ENCODE results near the gene KIZ. TPM values are rescaled to one million over a fixed set of nuclear protein-coding genes. Genes with fewer than 3 reads are reported as not detected.

The KIZ gene
- total RNA-seq, 1 experiment from 2014 or later: 17.6 TPM

- TF ChIP-seq CEBPB (IDR thresholded peaks at IDR 0.05; ENCODE audit: low read depth) (no peak), SRF (IDR thresholded peaks at IDR 0.05; ENCODE audit: low read depth) (no peak), POLR2A (IDR thresholded peaks at IDR 0.05; ENCODE audit: borderline replicate concordance, extremely low read depth, insufficient read depth, insufficient read length) (no peak), CTCF (IDR thresholded peaks at IDR 0.05 in 2 of 3, conservative IDR thresholded peaks at IDR 0.05 in 1 of 3; ENCODE audit: borderline replicate concordance in 1 of 3, insufficient read depth in 1 of 3, low read depth in 2 of 3, low read length in 2 of 3) (no peak)
Measured at GRCh38 chr20:21291026-21291425, 165.1 kb downstream of the KIZ start (continued).

- ChIA-PET POLR2A (no interaction called here), RAD21 (ENCODE audit: low non-redundant PET in 1 of 2, low total read pairs in 2 of 2, uncharacterized antibody in 2 of 2, unreplicated experiment in 2 of 2) (no interaction called here), CTCF (no interaction called here)
- Histone ChIP-seq H3K9me3 (ENCODE audit: control insufficient read depth in 1 of 2, insufficient read depth in 1 of 2, low read depth in 1 of 2, low read length in 2 of 2) (no peaks in the 10 kb centered on the region), H4K20me1 (ENCODE audit: insufficient read depth) (no peaks in the 10 kb centered on the region), H3K4me1 (ENCODE audit: control insufficient read depth in 1 of 2, insufficient read depth in 2 of 2, low read length in 2 of 2) (peaks cover 0 to 5% of the 10 kb centered on the region in 2 experiments; a peak in 1 of 4 replicates), H3K27me3 (ENCODE audit: insufficient read depth, low read length) (no peaks in the 10 kb centered on the region), H2AFZ (ENCODE audit: low read depth, low read length, poor library complexity, severe bottlenecking) (no peak overlapping the region), H3K79me2 (ENCODE audit: insufficient read depth, low read length) (no peaks in the 10 kb centered on the region), H3K4me3 (replicated peaks in 1 of 2; ENCODE audit: low read depth in 1 of 2, low read length in 2 of 2) (no peak overlapping the region), H3K4me2 (ENCODE audit: low read length) (no peak overlapping the region), H3K9ac (ENCODE audit: low read length) (no peak overlapping the region), H3K9me2 (ENCODE audit: insufficient read depth) (no peaks in the 10 kb centered on the region), H3K36me3 (ENCODE audit: control insufficient read depth in 1 of 2, insufficient read depth in 2 of 2, low read length in 2 of 2) (no peaks in the 10 kb centered on the region), H3K27ac (ENCODE audit: low read depth, low read length) (no peak overlapping the region)
- TF ChIP-seq YY1 (IDR thresholded peaks at IDR 0.05; ENCODE audit: extremely low read depth, insufficient replicate concordance, low read depth, low read length) (no peak), EGR1 (IDR thresholded peaks at IDR 0.05; ENCODE audit: low read depth) (no peak), SP1 (IDR thresholded peaks at IDR 0.05; ENCODE audit: low read depth) (no peak), ELF1 (IDR thresholded peaks at IDR 0.05; ENCODE audit: borderline replicate concordance, low read depth) (no peak), ZBTB33 (IDR thresholded peaks at IDR 0.05; ENCODE audit: extremely low read depth, insufficient replicate concordance, low read length) (no peak), JUND (IDR thresholded peaks at IDR 0.05) (no peak), CBX3 (IDR thresholded peaks at IDR 0.05; ENCODE audit: low read depth) (no peak), FOSL1 (IDR thresholded peaks at IDR 0.05; ENCODE audit: low read depth) (no peak), TCF7L2 (IDR thresholded peaks at IDR 0.05; ENCODE audit: borderline replicate concordance, extremely low read depth, insufficient read depth, insufficient read length) (no peak), ZFX (IDR thresholded peaks at IDR 0.05) (no peak), EZH2phosphoT487 (IDR thresholded peaks at IDR 0.05; ENCODE audit: borderline replicate concordance) (no peak), ATF3 (IDR thresholded peaks at IDR 0.05) (no peak), RAD21 (IDR thresholded peaks at IDR 0.05; ENCODE audit: low read depth) (no peak), EZH2 (IDR thresholded peaks at IDR 0.05) (no peak)
- no TSS peak for BruUV-seq (replicated peaks)
- no peak for DNase-seq (ENCODE audit: low read depth, low spot score)
- intact Hi-C loops (cut with micrococcal nuclease): no loop called here
- no peak for ATAC-seq
Measured at GRCh38 chr20:21294755-21295154, 168.9 kb downstream of the KIZ start.
